Erythroblast (primary cell): ENCODE results near the gene TGDS.

Experiments used
- GATA1 ChIP-seq: IDR thresholded peaks from 2 replicates; pipeline ENCODE4 v1.6.1; 2011; ENCODE audit warnings: low read depth, mild to moderate bottlenecking, control low read depth, low read length, moderate library complexity
- POLR2A ChIP-seq: IDR thresholded peaks from 2 replicates; pipeline ENCODE4 v1.6.1; 2011; ENCODE audit warnings: mild to moderate bottlenecking, low read length

- TF ChIP-seq POLR2A = no peak
- no peak for TF ChIP-seq GATA1
These were observed 27.4 kb upstream of the TGDS start for GRCh38 chr13:94623316-94623715.
